Heart left ventricle (tissue), 16 donors: Measurements from ENCODE around the gene RSPO4. TPM values are rescaled to one million over a fixed set of nuclear protein-coding genes. Genes with fewer than 3 reads are reported as not detected.
"Not testable (repeated sequence)": the region's sequence is repeated elsewhere in the genome, so short reads cannot be mapped to it uniquely, and the experiment has no call there.

Experiments
- ATAC-seq, 4 donors: fragments of 200-7000 bp; cut with Tn5 transposase; one replicate each; pipeline ENCODE4 v1.9.1; 2020 to 2022; ENCODE audit warnings: moderate library complexity in 4 of 4, mild to moderate bottlenecking in 3 of 4, moderate number of reproducible peaks in 1 of 4
- DNase-seq, 5 donors: peaks; one replicate each; pipeline ENCODE4 v3.0.0-alpha.2; 2020
- H3K27ac ChIP-seq, 12 donors: fragments of 200-600 bp; sonication (generic) in 4 of 12; one replicate each; pipeline versions ENCODE4 v1.5.0 to v1.8.0; 2016 to 2022; ENCODE audit warnings: mild to moderate bottlenecking in 2 of 12
- H3K27me3 ChIP-seq, 9 donors: fragments of 200-600 bp; sonication (generic) in 2 of 9; one replicate each; pipeline versions ENCODE4 v1.5.1 to v1.8.0; 2016 to 2022; ENCODE audit warnings: mild to moderate bottlenecking in 3 of 9
- H3K36me3 ChIP-seq, 9 donors: fragments of 200-600 bp; sonication (generic) in 2 of 9; one replicate each; pipeline versions ENCODE4 v1.5.0 to v1.8.0; 2018 to 2022; ENCODE audit warnings: mild to moderate bottlenecking in 2 of 9
- H3K4me1 ChIP-seq, 12 donors: fragments of 200-600 bp; sonication (generic) in 4 of 12; one replicate each; pipeline versions ENCODE4 v1.5.0 to v1.8.0; 2016 to 2022; ENCODE audit warnings: mild to moderate bottlenecking in 3 of 12
- H3K4me3 ChIP-seq, 12 donors: fragments of 200-600 bp; sonication (generic) in 4 of 12; one replicate each; pipeline versions ENCODE4 v1.5.0 to v1.8.0; 2017 to 2022; ENCODE audit warnings: mild to moderate bottlenecking in 9 of 12, moderate library complexity in 4 of 12
- H3K9me3 ChIP-seq, 12 donors: fragments of 200-600 bp; sonication (generic) in 4 of 12; one replicate each; pipeline versions ENCODE4 v1.5.0 to v1.8.0; 2016 to 2022; ENCODE audit warnings: mild to moderate bottlenecking in 1 of 12
- POLR2A ChIP-seq, 2 donors: fragments of 450-650 bp; IDR thresholded peaks; one replicate each; pipeline ENCODE4 v1.6.1; 2017; ENCODE audit warnings: antibody characterized with exemption in 2 of 2, mild to moderate bottlenecking in 2 of 2, moderate library complexity in 2 of 2
- WGBS, 4 donors: extraction: QIAGEN DNeasy Blood & Tissue Kit in 2 of 4; methylation state at CpG; one replicate each; pipeline versions ENCODE4 v1.1.5 to v1.1.7; 2013 to 2018; 5-methylcytosine and 5-hydroxymethylcytosine counted together
- intact Hi-C, 10 donors: fragments of 100-400 bp; cut with DNase I; formaldehyde crosslinking; loops; one replicate each; pipeline versions ENCODE4 v1.11.1 to v1.14.2; 2022
- polyA plus RNA-seq, 2 donors: library from polyadenylated mRNA; stranded (reverse); fragments of 200-250 nt; gene quantifications; one replicate each; pipeline ENCODE4 v1.2.3, GENCODE V29; 2013
- total RNA-seq, 9 donors: library from RNA; depleted of rRNA in 2 of 9; stranded (reverse); fragments of >200 nt in 2 of 9; fragmentation: NEBNext Ultra II Directional in 3 of 9; extraction: Animal tissue kit (Norgen Biotek cat#: 25700) in 3 of 9; gene quantifications; one replicate each; pipeline versions ENCODE4 v1.1.0 to v1.2.4, GENCODE V29; 2016 to 2023
- TF ChIP-seq, protein P1 (sequence below), 12 donors: fragments of 200-600 bp; sonication (generic) in 4 of 12; IDR thresholded peaks; one replicate each; pipeline versions ENCODE4 v1.5.0 to v1.8.0; 2018 to 2022; ENCODE audit warnings: antibody characterized with exemption in 12 of 12, mild to moderate bottlenecking in 5 of 12
- donor health status: ischemic (EF 13 %, LVEDD 7.1; RV severe dilation, severe dysfunction).
- donor health status: healthy with polysubstance abuse.
- donor health status: DM: no; HTN: yes; CAD: no.
- donor health status: DM: no; HTN: no; CAD: no.
- donor health status: ischemic (EF 25% LVEDD 6.9; RV normal size, moderate dysfunction).
- donor health status: ischemic (EF 25% LVEDD 5.7; RV mildly dilated, moderate dysfunction).
- donor health status: healthy.
- donor health status: DM: yes; HTN: yes; CAD: no.
- donor health status: ischemic (EF 35%, LVEDD 5.7; RV mildly dilated, moderate dysfunction).
- donor health status: nonischemic (EF 11% LVEDD 7.7; RV severe dilation, severe dysfunction).
- donor health status: DM: yes; HTN: yes; CAD: no.
- donor health status: PGD.
- donor health status: ischemic (EF 29% LVEDD 5.4; RV normal size, mild dysfunction).
- donor health status: nonischemic (EF 23%, LVEDD 6.1; RV moderate dilation, normal function).

Gene RSPO4
- total and polyA plus RNA-seq, 11 donors, result 0.04 to 0.27 (median 0.25) TPM; not detected in 8

DNA sequence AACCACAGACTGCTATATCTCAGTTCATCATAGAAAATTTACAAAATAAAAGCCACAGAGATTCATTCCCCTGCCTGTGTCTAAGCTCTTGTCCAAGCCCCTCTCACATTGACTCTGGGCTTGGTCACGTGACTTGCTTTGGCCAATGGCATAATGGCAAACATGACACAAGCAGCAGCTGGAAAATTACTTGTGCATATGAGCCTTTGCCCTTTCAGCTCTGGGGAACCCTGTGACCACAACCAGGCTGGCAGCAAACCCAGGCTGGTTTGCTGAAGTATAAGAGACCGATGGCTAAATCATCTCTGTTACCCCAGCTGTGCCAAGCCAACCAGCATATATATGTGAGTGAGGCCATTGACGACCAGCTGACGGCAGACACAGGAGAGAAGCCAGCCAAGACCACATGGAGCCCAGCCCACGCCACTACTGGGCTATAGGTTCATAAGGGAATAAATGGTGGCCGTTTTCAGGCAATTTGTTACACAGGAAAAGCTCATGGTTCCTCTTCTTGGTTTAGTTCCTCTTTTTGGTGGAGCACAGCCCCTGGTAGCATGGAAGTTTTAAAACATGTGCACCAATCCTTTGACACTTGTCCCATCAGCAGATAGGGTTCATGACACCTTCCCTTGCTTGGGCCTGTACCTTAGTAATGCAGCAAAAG lies 31.8 kb upstream of the RSPO4 start:
- 70 to 85% (median 74%) methylated on average over 6 of the region's 6 CpGs for WGBS, 4 donors

DNA sequence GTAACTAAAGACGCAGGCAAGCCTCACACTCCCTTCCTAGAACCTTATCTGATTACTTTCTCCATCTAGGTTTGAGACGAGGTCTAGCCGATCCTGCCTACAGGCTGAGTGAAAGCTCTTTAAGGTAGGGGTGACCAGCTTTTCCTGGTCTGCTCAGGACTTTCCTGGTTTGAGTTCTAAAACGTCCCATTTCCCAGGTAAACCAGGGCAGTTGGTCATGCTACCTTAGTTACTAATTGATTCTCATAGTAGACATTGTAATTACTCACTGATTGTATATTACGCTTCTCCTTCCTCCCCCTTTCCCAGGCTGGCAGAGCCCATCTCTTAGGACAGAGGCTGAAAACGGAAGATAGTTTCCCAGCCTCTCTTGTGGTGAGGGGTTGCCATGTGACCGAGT lies 27.9 kb upstream of the RSPO4 start:
- ATAC-seq, result no peak
- Histone ChIP-seq H3K27ac (no peak overlapping the region), H3K4me1 (peaks cover 0 to 6% (median 0%) of the 10 kb centered on the region in 12 donors), H3K36me3 (no peaks in the 10 kb centered on the region), H3K9me3 (no peaks in the 10 kb centered on the region), H3K27me3 (peaks cover 0 to 25% (median 0%) of the 10 kb centered on the region in 9 donors), H3K4me3 (no peak overlapping the region)
- TF ChIP-seq, protein P1, sequence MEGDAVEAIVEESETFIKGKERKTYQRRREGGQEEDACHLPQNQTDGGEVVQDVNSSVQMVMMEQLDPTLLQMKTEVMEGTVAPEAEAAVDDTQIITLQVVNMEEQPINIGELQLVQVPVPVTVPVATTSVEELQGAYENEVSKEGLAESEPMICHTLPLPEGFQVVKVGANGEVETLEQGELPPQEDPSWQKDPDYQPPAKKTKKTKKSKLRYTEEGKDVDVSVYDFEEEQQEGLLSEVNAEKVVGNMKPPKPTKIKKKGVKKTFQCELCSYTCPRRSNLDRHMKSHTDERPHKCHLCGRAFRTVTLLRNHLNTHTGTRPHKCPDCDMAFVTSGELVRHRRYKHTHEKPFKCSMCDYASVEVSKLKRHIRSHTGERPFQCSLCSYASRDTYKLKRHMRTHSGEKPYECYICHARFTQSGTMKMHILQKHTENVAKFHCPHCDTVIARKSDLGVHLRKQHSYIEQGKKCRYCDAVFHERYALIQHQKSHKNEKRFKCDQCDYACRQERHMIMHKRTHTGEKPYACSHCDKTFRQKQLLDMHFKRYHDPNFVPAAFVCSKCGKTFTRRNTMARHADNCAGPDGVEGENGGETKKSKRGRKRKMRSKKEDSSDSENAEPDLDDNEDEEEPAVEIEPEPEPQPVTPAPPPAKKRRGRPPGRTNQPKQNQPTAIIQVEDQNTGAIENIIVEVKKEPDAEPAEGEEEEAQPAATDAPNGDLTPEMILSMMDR (IDR thresholded peaks at IDR 0.05), result no peak
- TF ChIP-seq POLR2A (IDR thresholded peaks at IDR 0.05), result no peak
- DNase-seq, result no peak
- WGBS, 4 donors, result 67 to 82% (median 74%) methylated on average over 7 of the region's 7 CpGs
- intact Hi-C loops, result no loop called here

More for the DNA sequence above, 31.8 kb upstream of the RSPO4 start:
- ATAC-seq (peak in 1 of 4 donors; percentile 38), DNase-seq (no peak)
- no peak for TF ChIP-seq POLR2A (IDR thresholded peaks at IDR 0.05)
- TF ChIP-seq, protein P1 (IDR thresholded peaks at IDR 0.05), result no peak
- H3K4me1 ChIP-seq, result peaks cover 0 to 6% (median 0%) of the 10 kb centered on the region in 12 donors
- no peak overlapping the region for H3K4me3 ChIP-seq
- H3K36me3 ChIP-seq, result no peaks in the 10 kb centered on the region
- no peaks in the 10 kb centered on the region for H3K9me3 ChIP-seq
- intact Hi-C loops, result no loop called here
- peak overlapping the region in 1 of 12 donors; percentile 4 for H3K27ac ChIP-seq
- H3K27me3 ChIP-seq, result peaks cover 0 to 21% (median 0%) of the 10 kb centered on the region in 9 donors

DNA sequence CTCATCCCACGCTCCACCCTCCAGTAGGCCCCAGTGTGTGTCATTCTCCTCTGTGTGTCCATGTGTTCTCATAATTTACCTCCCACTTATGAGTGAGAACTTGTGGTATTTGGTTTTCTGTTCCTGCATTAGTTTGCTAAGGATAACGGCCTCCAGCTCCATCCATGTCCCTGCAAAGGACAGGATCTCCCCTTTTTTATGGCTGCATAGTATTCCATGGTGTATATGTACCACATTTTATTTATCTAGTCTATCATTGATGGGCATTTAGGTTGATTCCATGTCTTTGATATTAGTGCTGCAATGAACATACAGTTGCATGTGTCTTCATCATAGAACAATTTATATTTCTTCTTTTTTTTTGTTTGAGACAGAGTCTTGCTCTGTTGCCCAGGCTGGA lies 24.1 kb upstream of the RSPO4 start:
- H3K27me3 ChIP-seq, result peaks cover 0 to 24% (median 0%) of the 10 kb centered on the region in 9 donors
- ATAC-seq, H3K36me3 ChIP-seq, H3K4me1 ChIP-seq, intact Hi-C loops, H3K27ac ChIP-seq, DNase-seq, H3K4me3 ChIP-seq, H3K9me3 ChIP-seq: not testable (repeated sequence)
- 68 to 75% (median 71%) methylated on average over 2 of the region's 2 CpGs for WGBS, 4 donors

DNA sequence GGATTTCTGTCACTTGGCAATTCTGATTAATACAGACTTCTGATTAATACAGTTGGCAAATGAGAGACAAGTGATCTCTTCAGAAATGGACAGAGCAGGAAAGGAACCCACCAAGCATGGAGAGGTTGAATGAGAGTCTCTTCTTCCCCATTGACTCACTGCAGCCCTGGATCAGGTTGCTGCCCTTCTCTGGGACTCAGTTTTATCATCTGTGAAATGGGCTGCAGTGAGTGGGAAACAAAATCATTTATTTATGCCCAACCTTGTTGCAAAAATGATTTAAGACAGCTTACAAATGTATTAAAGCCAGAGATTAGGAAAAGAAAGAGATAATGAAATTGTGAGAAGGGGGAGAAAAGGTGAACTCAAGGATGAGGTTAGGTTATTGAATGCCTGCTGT lies 20.8 kb upstream of the RSPO4 start:
- Histone ChIP-seq H3K9me3 (no peaks in the 10 kb centered on the region), H3K4me1 (no peaks in the 10 kb centered on the region), H3K36me3 (no peaks in the 10 kb centered on the region), H3K27ac (no peak overlapping the region), H3K27me3 (peaks cover 0 to 17% (median 0%) of the 10 kb centered on the region in 9 donors), H3K4me3 (no peak overlapping the region)
- no peak for ATAC-seq
- DNase-seq, result no peak
- TF ChIP-seq POLR2A (IDR thresholded peaks at IDR 0.05), result no peak
- TF ChIP-seq, protein P1 (IDR thresholded peaks at IDR 0.05), result no peak
- intact Hi-C loops, result no loop called here

DNA sequence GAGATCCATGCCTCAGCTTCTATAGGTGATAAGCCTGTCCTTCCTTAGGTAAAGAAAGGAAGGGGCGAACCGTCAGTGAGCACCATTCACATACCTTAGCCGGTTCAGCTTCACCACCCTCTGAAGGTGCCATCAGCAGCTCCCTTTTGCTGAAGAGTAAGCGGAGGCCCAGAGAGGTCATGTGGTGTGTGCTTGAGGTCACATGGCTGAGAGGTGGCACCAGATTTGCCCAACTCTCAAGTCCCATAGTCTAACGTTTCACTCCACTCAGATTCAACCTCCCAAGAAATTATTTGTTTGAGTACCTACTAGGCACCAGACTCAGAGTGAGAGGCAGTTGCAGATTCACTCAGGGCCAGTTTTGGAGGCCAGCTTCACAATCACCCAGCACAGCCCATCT lies 18.5 kb upstream of the RSPO4 start:
- Histone ChIP-seq H3K4me3 (no peak overlapping the region), H3K27ac (no peak overlapping the region), H3K36me3 (no peaks in the 10 kb centered on the region), H3K27me3 (peaks cover 0 to 17% (median 0%) of the 10 kb centered on the region in 9 donors), H3K9me3 (no peaks in the 10 kb centered on the region), H3K4me1 (no peaks in the 10 kb centered on the region)
- no peak for ATAC-seq
- TF ChIP-seq POLR2A (IDR thresholded peaks at IDR 0.05), result no peak
- TF ChIP-seq, protein P1 (IDR thresholded peaks at IDR 0.05), result no peak
- DNase-seq, result no peak
- intact Hi-C loops, result no loop called here
- WGBS, 4 donors, result 81 to 85% (median 83%) methylated on average over 5 of the region's 5 CpGs
